RKO (cell line): ENCODE data around the gene ING3.

Experiments
- DNase-seq: peaks from one replicate; pipeline ENCODE4 v3.0.0-alpha.2; 2016; ENCODE audit warnings: low spot score

ING3 gene

GRCh38 chr7:120988591-120989256 lies 38.1 kb downstream of the ING3 start, which contains the start of gene CPED1:
CPED1 (plus strand) TSS chr7:120988711; CDS start chr7:120989622, 911 bp downstream.
- DNase-seq, result no peak

GRCh38 chr7:120989257-120990220 lies 39.0 kb downstream of the ING3 start:
- DNase-seq, result no peak

- DNase-seq, result no peak
Observed at GRCh38 chr7:120990468-120991118, 40.0 kb downstream of the ING3 start.

- no peak for DNase-seq
Observed at GRCh38 chr7:120991161-120991560, 40.6 kb downstream of the ING3 start.

- DNase-seq, result no peak
Observed at GRCh38 chr7:120991581-120991980, 41.0 kb downstream of the ING3 start.

- no peak for DNase-seq
Observed at GRCh38 chr7:120992272-120992964, 41.8 kb downstream of the ING3 start.

GRCh38 chr7:120992965-120993494 lies 42.5 kb downstream of the ING3 start:
- no peak for DNase-seq

GRCh38 chr7:120993553-120994191 lies 43.1 kb downstream of the ING3 start:
- no peak for DNase-seq

GRCh38 chr7:120994512-120995410 lies 44.2 kb downstream of the ING3 start:
- no peak for DNase-seq

GRCh38 chr7:120995654-120996053 lies 45.1 kb downstream of the ING3 start:
- DNase-seq, result no peak

- DNase-seq, result no peak
Observed at GRCh38 chr7:120996333-120996987, 45.9 kb downstream of the ING3 start.

- DNase-seq, result no peak
Observed at GRCh38 chr7:120996988-120997345, 46.4 kb downstream of the ING3 start.

- no peak for DNase-seq
Observed at GRCh38 chr7:120997882-120998474, 47.4 kb downstream of the ING3 start.

- DNase-seq, result no peak
Observed at GRCh38 chr7:120998520-120998919, 47.9 kb downstream of the ING3 start.

GRCh38 chr7:120998996-120999565 lies 48.5 kb downstream of the ING3 start:
- DNase-seq, result no peak

- no peak for DNase-seq
Observed at GRCh38 chr7:121000081-121000983, 49.8 kb downstream of the ING3 start.

GRCh38 chr7:121001234-121001906 lies 50.8 kb downstream of the ING3 start:
- no peak for DNase-seq
